Measurements from ENCODE around the gene NRROS. TPM values are rescaled to one million over a fixed set of nuclear protein-coding genes. Genes with fewer than 3 reads are reported as not detected.

The NRROS gene
- total RNA-seq, 1 experiment from 2014 or later, result 1.5 TPM

DNA sequence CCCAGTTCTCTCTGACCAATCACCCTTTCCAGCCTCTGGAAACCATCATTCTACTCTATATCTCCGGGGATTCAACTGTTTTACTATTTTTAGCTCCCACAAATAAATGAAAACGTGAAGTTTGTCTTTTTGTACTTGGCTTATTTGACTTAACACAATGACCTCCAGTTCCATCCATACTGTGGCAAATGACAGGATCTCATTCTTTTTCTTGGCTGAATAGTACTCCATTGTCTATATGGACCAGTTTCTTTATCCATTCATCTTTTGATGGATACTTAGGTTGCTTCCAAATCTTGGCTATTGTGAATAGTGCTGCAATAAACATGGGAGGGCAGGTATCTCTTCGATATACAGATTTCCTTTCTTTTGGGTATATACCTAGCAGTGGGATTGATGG, 34.1 kb downstream of the NRROS start:
- Mint-ChIP-seq H3K4me3 (ENCODE audit: unreplicated experiment) (no peak overlapping the region), H3K9me3 (ENCODE audit: unreplicated experiment) (no peaks in the 10 kb centered on the region), H3K36me3 (ENCODE audit: insufficient read depth, unreplicated experiment) (no peaks in the 10 kb centered on the region), H3K27ac (ENCODE audit: unreplicated experiment) (no peak overlapping the region), H3K4me1 (ENCODE audit: low read depth, unreplicated experiment) (no peaks in the 10 kb centered on the region), H3K27me3 (ENCODE audit: insufficient read depth, unreplicated experiment) (peaks cover 2% of the 10 kb centered on the region)
- no peak for DNase-seq
- Histone ChIP-seq H3K9me3 (no peaks in the 10 kb centered on the region), H3K36me3 (ENCODE audit: control insufficient read depth, insufficient read depth, low read length) (no peaks in the 10 kb centered on the region), H3K4me1 (no peaks in the 10 kb centered on the region), H3K27me3 (replicated peaks; ENCODE audit: control insufficient read depth, insufficient read depth, low read length) (no peaks in the 10 kb centered on the region), H3K4me3 (ENCODE audit: low read depth, low read length) (no peak overlapping the region)
- TF ChIP-seq, protein P1, sequence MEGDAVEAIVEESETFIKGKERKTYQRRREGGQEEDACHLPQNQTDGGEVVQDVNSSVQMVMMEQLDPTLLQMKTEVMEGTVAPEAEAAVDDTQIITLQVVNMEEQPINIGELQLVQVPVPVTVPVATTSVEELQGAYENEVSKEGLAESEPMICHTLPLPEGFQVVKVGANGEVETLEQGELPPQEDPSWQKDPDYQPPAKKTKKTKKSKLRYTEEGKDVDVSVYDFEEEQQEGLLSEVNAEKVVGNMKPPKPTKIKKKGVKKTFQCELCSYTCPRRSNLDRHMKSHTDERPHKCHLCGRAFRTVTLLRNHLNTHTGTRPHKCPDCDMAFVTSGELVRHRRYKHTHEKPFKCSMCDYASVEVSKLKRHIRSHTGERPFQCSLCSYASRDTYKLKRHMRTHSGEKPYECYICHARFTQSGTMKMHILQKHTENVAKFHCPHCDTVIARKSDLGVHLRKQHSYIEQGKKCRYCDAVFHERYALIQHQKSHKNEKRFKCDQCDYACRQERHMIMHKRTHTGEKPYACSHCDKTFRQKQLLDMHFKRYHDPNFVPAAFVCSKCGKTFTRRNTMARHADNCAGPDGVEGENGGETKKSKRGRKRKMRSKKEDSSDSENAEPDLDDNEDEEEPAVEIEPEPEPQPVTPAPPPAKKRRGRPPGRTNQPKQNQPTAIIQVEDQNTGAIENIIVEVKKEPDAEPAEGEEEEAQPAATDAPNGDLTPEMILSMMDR (IDR thresholded peaks at IDR 0.05; ENCODE audit: insufficient read depth in 1 of 2, low read depth in 1 of 2, low read length in 1 of 2, severe bottlenecking in 1 of 2, unreplicated experiment in 1 of 2), result no peak
- no TSS peak for BruUV-seq (replicated peaks)
- intact Hi-C loops (cut with micrococcal nuclease; ENCODE audit: unreplicated experiment), result no loop called here
- ChIA-PET POLR2A (no interaction called here), CTCF (no interaction called here)

DNA sequence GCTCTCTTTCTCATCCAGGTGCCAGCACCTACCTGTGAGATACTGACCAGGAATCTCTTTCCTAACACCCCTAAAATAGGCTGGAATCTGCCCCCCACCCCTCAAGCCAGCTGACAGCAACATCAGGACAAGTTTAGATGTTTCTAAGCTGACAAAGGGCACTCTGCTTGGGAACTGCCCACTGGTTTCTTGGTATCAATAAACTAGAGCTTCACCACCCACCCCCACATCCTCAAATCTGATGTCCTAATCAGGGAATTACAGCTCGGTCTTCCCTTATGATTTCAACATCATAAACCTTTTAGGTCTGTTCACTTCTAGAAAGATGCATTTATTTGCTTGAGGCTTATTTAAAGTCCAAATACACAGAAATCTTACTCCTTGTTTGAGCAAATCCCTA, 37.9 kb downstream of the NRROS start:
- H3K27me3 ChIP-seq (replicated peaks; ENCODE audit: control insufficient read depth, insufficient read depth, low read length), result no peaks in the 10 kb centered on the region
- H3K9me3 ChIP-seq, result no peaks in the 10 kb centered on the region
- ChIA-PET POLR2A (interaction anchor here (0.6 kb wide), 1 partner anchor 141 kb away, joined by 4 read pairs; no protein-coding TSS in a partner anchor), CTCF (interaction anchor here (1.9 kb wide), 1 partner anchor 68 kb away, joined by 11 read pairs; no protein-coding TSS in a partner anchor)
- H3K4me1 ChIP-seq, result no peaks in the 10 kb centered on the region
- no peaks in the 10 kb centered on the region for H3K36me3 ChIP-seq (ENCODE audit: control insufficient read depth, insufficient read depth, low read length)
- intact Hi-C loops (cut with micrococcal nuclease; ENCODE audit: unreplicated experiment), result no loop called here
- no peak overlapping the region for H3K27ac Mint-ChIP-seq (ENCODE audit: unreplicated experiment)
- BruUV-seq (replicated peaks), result no TSS peak
- H3K27me3 Mint-ChIP-seq (ENCODE audit: insufficient read depth, unreplicated experiment), result no peaks in the 10 kb centered on the region
- no peaks in the 10 kb centered on the region for H3K36me3 Mint-ChIP-seq (ENCODE audit: insufficient read depth, unreplicated experiment)
- no peak overlapping the region for H3K4me3 Mint-ChIP-seq (ENCODE audit: unreplicated experiment)
- H3K4me3 ChIP-seq (ENCODE audit: low read depth, low read length), result no peak overlapping the region
- H3K9me3 Mint-ChIP-seq (ENCODE audit: unreplicated experiment), result no peaks in the 10 kb centered on the region
- TF ChIP-seq, protein P1 (IDR thresholded peaks at IDR 0.05; ENCODE audit: insufficient read depth in 1 of 2, low read depth in 1 of 2, low read length in 1 of 2, severe bottlenecking in 1 of 2, unreplicated experiment in 1 of 2), result no peak
- H3K4me1 Mint-ChIP-seq (ENCODE audit: low read depth, unreplicated experiment), result no peaks in the 10 kb centered on the region
- DNase-seq, result peak in 1 of 2 experiments; percentile 15

DNA sequence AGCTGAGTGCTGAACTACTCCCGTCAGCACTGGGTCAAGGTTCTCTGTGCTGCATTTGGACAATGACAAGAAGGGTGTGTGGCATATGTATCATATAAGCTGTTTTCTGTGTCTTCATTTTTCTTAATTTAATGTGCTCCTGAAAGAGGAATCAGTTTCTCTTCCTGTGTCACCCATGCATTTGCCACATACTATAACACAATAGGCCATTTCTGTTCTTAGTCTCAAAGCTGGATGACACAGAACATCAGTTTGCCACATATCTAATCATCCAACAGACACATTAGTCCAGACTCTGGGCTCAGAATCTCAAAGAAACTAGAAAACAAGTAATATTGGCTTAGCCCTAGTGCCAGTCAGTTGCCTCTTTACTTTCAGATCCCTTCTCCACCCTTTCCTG, 38.4 kb downstream of the NRROS start:
- intact Hi-C loops (cut with micrococcal nuclease; ENCODE audit: unreplicated experiment), result no loop called here
- no peak overlapping the region for H3K4me3 ChIP-seq (ENCODE audit: low read depth, low read length)
- ChIA-PET POLR2A (no interaction called here), CTCF (interaction anchor here (1.9 kb wide), 1 partner anchor 68 kb away, joined by 11 read pairs; no protein-coding TSS in a partner anchor)
- BruUV-seq (replicated peaks), result no TSS peak
- Mint-ChIP-seq H3K4me1 (ENCODE audit: low read depth, unreplicated experiment) (no peaks in the 10 kb centered on the region), H3K4me3 (ENCODE audit: unreplicated experiment) (no peak overlapping the region), H3K27me3 (ENCODE audit: insufficient read depth, unreplicated experiment) (no peaks in the 10 kb centered on the region), H3K36me3 (ENCODE audit: insufficient read depth, unreplicated experiment) (no peaks in the 10 kb centered on the region), H3K9me3 (ENCODE audit: unreplicated experiment) (peaks cover 3% of the 10 kb centered on the region), H3K27ac (ENCODE audit: unreplicated experiment) (no peak overlapping the region)
- H3K27me3 ChIP-seq (replicated peaks; ENCODE audit: control insufficient read depth, insufficient read depth, low read length), result no peaks in the 10 kb centered on the region
- no peaks in the 10 kb centered on the region for H3K9me3 ChIP-seq
- no peaks in the 10 kb centered on the region for H3K36me3 ChIP-seq (ENCODE audit: control insufficient read depth, insufficient read depth, low read length)
- TF ChIP-seq, protein P1 (IDR thresholded peaks at IDR 0.05; ENCODE audit: insufficient read depth in 1 of 2, low read depth in 1 of 2, low read length in 1 of 2, severe bottlenecking in 1 of 2, unreplicated experiment in 1 of 2), result no peak
- no peaks in the 10 kb centered on the region for H3K4me1 ChIP-seq
- DNase-seq, result no peak

Data from Caco-2 (cell line).